ENCODE results near the gene MLIP.

The MLIP gene

DNA sequence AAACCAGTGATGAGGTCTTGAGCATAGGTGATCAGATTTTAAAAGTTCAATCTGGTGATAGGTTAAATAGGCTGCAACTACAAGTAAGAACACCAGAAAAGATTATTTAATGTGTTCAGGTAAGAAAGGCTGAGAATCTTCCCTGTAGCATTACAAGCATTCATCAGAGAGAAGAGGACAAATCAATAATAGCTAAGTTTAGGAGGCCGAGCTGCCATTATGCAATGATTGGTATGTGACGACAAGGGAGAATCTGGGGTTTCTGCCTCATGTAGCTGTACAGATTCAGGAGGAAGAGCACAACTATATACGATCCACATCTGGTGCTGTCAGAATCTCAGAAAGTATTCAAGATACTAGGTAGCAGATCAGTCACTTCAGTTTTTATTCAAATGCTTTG is 21.9 kb downstream of the MLIP start:
- in situ Hi-C loops (cut with MboI; ENCODE audit: low pct_unique_long_range_greater_than_20kb, low sequenced_read_pairs), result no loop called here
- no peak for DNase-seq

- no peak for DNase-seq
- in situ Hi-C loops (cut with MboI; ENCODE audit: low pct_unique_long_range_greater_than_20kb, low sequenced_read_pairs), result no loop called here
These were observed 23.7 kb downstream of the MLIP start for GRCh38 chr6:54134935-54135334.

- in situ Hi-C loops (cut with MboI; ENCODE audit: low pct_unique_long_range_greater_than_20kb, low sequenced_read_pairs), result no loop called here
- no peak for DNase-seq
These were observed 24.6 kb downstream of the MLIP start for GRCh38 chr6:54135665-54136369.

GRCh38 chr6:54138795-54139194 is 27.6 kb downstream of the MLIP start:
- no peak for DNase-seq
- in situ Hi-C loops (cut with MboI; ENCODE audit: low pct_unique_long_range_greater_than_20kb, low sequenced_read_pairs), result no loop called here

DNA sequence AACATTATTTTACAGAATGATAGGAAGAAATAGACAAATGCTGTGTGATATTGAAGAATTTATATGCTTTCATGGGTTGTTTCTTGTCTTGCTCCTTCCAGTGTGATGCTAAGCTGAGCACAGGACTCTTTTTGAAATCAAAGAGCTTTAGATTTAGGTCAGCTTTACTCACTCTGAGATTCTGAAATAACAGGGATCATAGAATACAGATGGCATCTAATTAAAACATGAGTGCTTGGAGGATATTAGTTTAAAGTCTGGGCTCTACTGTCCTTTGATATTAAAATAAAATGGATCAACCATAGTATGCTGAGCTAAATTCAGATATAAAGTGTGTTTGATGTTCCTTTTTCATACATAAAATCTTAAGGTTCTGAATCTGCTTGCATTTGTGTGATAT is 29.6 kb downstream of the MLIP start:
- in situ Hi-C loops (cut with MboI; ENCODE audit: low pct_unique_long_range_greater_than_20kb, low sequenced_read_pairs), result no loop called here
- no peak for DNase-seq

DNA sequence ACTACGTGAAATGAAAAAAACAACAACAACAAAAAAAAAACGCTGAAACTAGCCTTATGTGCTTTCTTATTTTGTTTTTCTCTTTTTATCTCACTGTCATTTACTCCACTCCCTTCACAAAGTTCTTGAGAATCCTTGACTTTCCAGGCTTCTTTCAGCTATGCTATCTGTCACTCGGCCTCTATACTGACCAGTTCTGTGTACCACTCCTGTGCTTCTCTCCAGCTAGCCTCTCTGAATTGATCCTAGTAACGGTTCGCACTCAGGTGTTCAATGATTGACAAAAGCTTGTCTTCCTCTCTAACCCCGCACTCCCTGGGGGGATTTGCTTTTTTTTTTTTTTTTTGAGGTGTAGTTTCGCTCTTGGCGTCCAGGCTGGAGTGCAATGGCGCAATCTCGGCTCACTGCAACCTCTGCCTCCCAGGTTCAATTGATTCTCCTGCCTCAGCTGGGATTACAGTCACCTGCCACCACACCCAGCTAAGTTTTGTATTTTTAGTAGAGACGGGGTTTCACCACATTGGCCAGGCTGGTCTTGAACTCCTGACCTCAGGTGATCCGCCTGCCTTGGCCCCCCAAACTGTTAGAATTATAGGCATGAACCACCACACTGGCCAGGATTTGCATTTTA is 31.8 kb downstream of the MLIP start:
- in situ Hi-C loops (cut with MboI; ENCODE audit: low pct_unique_long_range_greater_than_20kb, low sequenced_read_pairs), result no loop called here
- no peak for DNase-seq

DNA sequence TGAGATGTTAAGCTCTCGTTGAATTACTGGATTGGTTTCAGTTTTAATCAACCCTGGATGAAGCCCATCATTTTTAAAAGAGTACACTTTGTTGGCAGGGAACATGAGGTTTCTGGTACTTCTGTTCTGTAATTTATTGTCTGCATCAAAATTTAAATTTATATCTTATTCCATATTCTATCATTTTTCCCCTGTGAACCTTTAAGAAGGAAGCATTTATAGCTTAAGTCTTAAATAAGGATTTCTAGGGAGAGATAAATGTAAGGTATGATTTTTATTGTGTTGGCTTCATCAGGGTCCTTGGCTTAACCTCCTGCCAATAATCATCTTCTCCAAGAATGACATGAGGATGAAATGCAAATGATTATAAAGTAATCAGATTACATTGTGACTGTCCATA is 40.6 kb downstream of the MLIP start:
- in situ Hi-C loops (cut with MboI; ENCODE audit: low pct_unique_long_range_greater_than_20kb, low sequenced_read_pairs), result no loop called here
- DNase-seq, result no peak

- DNase-seq, result no peak
- in situ Hi-C loops (cut with MboI; ENCODE audit: low pct_unique_long_range_greater_than_20kb, low sequenced_read_pairs), result no loop called here
These were observed 45.5 kb downstream of the MLIP start for GRCh38 chr6:54156650-54157250.

- in situ Hi-C loops (cut with MboI; ENCODE audit: low pct_unique_long_range_greater_than_20kb, low sequenced_read_pairs), result no loop called here
These were observed 46.2 kb downstream of the MLIP start for GRCh38 chr6:54157405-54157804.

GRCh38 chr6:54173089-54173488 is 61.8 kb downstream of the MLIP start:
- in situ Hi-C loops (cut with MboI; ENCODE audit: low pct_unique_long_range_greater_than_20kb, low sequenced_read_pairs), result no loop called here

More at GRCh38 chr6:54157405-54157804, 46.2 kb downstream of the MLIP start:
- no peak for DNase-seq

GRCh38 chr6:54179152-54179551 is 67.9 kb downstream of the MLIP start:
- no peak for DNase-seq
- in situ Hi-C loops (cut with MboI; ENCODE audit: low pct_unique_long_range_greater_than_20kb, low sequenced_read_pairs), result no loop called here

More at GRCh38 chr6:54173089-54173488, 61.8 kb downstream of the MLIP start:
- DNase-seq, result no peak

- no peak for DNase-seq
- in situ Hi-C loops (cut with MboI; ENCODE audit: low pct_unique_long_range_greater_than_20kb, low sequenced_read_pairs), result no loop called here
These were observed 72.4 kb downstream of the MLIP start for GRCh38 chr6:54183616-54184015.

GRCh38 chr6:54185885-54186284 is 74.6 kb downstream of the MLIP start:
- in situ Hi-C loops (cut with MboI; ENCODE audit: low pct_unique_long_range_greater_than_20kb, low sequenced_read_pairs), result no loop called here
- DNase-seq, result no peak

GRCh38 chr6:54188846-54189245 is 77.6 kb downstream of the MLIP start:
- no peak for DNase-seq
- in situ Hi-C loops (cut with MboI; ENCODE audit: low pct_unique_long_range_greater_than_20kb, low sequenced_read_pairs), result no loop called here

GRCh38 chr6:54191461-54191860 is 80.2 kb downstream of the MLIP start:
- in situ Hi-C loops (cut with MboI; ENCODE audit: low pct_unique_long_range_greater_than_20kb, low sequenced_read_pairs), result no loop called here
- DNase-seq, result no peak

DNA sequence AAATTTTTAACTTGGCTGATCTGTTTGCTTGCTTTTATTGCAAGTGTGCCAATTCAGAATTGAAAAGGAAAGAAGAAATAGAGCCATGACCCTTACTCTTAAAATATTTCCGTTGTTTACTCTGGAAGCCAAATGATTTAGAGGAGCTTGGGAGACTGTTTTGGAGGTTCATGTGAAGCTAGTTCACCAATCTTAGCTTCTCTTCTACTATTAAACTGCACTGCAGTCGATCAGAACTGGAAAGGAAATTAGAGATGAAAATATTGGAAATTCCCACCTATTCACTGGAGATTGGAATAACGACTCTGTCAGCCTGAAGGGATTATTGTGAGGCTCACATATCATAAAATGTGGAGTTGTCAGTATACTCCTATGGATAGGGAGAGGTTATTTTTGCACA is 81.8 kb downstream of the MLIP start:
- no peak for DNase-seq
- in situ Hi-C loops (cut with MboI; ENCODE audit: low pct_unique_long_range_greater_than_20kb, low sequenced_read_pairs), result no loop called here

GRCh38 chr6:54193560-54193959 is 82.3 kb downstream of the MLIP start:
- in situ Hi-C loops (cut with MboI; ENCODE audit: low pct_unique_long_range_greater_than_20kb, low sequenced_read_pairs), result no loop called here
- no peak for DNase-seq

GRCh38 chr6:54194067-54194466 is 82.8 kb downstream of the MLIP start:
- no peak for DNase-seq

DNA sequence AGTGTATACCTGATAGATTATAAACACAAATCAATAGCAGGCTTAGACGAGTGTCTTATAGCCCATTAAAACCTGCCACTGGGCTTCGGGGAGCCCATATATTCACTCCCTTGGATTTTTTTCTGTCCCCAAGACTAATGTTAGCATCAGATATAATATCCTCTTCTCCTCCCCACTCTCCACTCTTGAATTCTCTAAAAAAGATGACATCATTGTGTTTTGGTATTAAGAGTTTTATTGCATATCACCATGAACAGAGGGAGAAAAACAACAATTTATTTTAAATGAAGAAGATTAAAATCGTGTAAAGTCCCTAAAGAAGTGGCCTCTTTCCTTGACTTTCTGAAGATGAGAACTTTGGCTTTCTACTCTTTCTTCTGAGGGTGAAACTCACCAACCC is 84.4 kb downstream of the MLIP start:
- no peak for DNase-seq
- in situ Hi-C loops (cut with MboI; ENCODE audit: low pct_unique_long_range_greater_than_20kb, low sequenced_read_pairs), result no loop called here

More at GRCh38 chr6:54194067-54194466, 82.8 kb downstream of the MLIP start:
- in situ Hi-C loops (cut with MboI; ENCODE audit: low pct_unique_long_range_greater_than_20kb, low sequenced_read_pairs), result no loop called here

GRCh38 chr6:54196905-54197304 is 85.7 kb downstream of the MLIP start:
- in situ Hi-C loops (cut with MboI; ENCODE audit: low pct_unique_long_range_greater_than_20kb, low sequenced_read_pairs), result no loop called here

GRCh38 chr6:54198134-54198533 is 86.9 kb downstream of the MLIP start:
- in situ Hi-C loops (cut with MboI; ENCODE audit: low pct_unique_long_range_greater_than_20kb, low sequenced_read_pairs), result no loop called here
- no peak for DNase-seq

More at GRCh38 chr6:54196905-54197304, 85.7 kb downstream of the MLIP start:
- no peak for DNase-seq

Measured in KBM-7 (cell line).